Right ventricle myocardium inferior (tissue), 1 donor: ENCODE data around the gene MS4A6E. TPM values are rescaled to one million over a fixed set of nuclear protein-coding genes. Genes with fewer than 3 reads are reported as not detected.
"Not testable (repeated sequence)": the region's sequence is repeated elsewhere in the genome, so short reads cannot be mapped to it uniquely, and the experiment has no call there.

Experiments
- ATAC-seq: fragments of 200-7000 bp; cut with Tn5 transposase; one replicate; pipeline ENCODE4 v1.9.1; 2020; ENCODE audit warnings: mild to moderate bottlenecking, moderate library complexity
- DNase-seq: peaks from one replicate; pipeline ENCODE4 v3.0.0; 2021; ENCODE audit errors: missing footprints
- intact Hi-C: fragments of 100-400 bp; cut with DNase I; formaldehyde crosslinking; loops from one replicate; pipeline ENCODE4 v1.11.0; 2022
- total RNA-seq: library from RNA; stranded (reverse); fragmentation: NEBNext Ultra II Directional; extraction: Animal tissue kit (Norgen Biotek cat#: 25700); gene quantifications from one replicate; pipeline ENCODE4 v1.2.1, GENCODE V29; 2021
- donor health status: DM: no; HTN: yes; CAD: no; lungs with severe emphysema.

MS4A6E gene
- total RNA-seq, 1 donor from 2014 or later: not detected

DNA sequence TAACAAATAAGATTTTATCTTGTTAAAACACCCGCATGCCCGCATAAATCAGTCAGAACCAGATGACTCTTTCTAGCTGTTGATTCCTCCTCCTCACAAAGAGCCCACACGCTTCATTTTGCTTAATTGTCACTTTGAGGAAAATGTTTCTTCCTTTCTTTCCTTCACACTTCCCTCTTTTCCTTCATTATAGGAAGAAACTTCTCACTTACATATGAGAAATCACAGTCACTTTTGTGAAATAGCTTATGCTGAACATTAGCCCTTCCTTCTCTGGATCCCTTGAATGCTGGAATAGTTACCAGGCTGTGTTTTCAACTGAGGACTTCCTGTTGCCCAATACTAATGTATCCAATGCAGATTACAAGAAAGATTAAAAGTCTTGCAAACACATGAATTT lies 5.8 kb downstream of the MS4A6E start:
- ATAC-seq (peak; percentile 48), DNase-seq (no peak)
- intact Hi-C loops: no loop called here

DNA sequence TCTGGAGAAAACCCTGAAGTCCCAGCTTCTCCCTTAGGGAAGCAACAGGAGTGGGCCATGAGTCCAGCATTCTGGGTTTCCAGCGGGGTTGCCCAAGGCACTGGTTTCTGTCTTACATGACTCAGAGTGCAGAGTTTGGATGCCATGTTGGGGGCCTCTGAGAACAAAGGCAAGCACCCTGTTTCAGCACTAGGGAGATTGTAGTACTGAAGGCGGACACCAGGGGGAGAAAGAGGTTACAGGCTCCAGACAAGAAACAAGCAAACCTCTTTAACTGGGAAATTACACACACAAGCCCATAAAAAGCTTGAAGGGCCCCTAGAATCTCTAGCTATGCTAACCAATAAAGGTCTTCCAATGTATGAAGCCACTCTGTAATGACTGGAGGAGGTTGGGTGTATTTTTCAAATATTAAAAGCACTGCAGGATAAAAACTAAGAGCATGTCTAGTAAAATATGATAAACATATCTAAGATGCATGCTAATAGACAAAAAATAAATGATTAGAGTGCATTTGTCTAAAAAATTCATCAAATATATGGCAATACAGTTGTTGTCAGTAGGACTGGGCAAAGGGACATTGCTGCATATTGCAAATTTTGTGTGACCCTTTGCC lies 7.1 kb downstream of the MS4A6E start:
- intact Hi-C loops: no loop called here
- ATAC-seq (no peak), DNase-seq (no peak)

DNA sequence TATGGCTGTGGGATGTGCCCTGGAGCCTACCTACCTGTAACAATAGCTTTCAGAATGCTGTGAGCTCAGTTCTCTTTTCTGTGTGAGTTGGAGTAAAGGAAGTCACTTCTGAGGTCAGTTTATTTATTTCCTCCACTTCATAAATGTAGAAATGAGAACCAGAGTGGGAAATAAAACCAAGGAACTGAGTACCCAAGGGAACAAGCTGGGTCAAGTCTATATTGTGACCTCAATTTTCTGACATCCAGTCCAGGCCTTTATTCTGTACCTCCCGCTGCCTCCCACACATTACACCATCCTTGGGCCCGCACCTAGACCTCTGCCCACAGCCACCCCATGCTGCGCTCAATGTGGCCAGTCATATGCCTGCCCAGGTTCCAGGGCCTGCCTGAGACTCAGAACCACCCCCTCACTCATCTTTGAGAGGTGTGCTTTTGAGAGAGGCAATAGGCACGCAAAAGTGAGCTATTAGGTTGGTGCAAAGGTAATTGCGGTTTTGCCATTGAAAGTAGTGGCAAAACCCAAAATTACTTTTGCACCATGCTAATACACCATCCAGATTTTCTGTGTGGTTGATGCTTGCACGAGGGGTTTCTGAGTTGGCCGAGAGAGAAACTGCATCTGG lies 9.8 kb downstream of the MS4A6E start:
- DNase-seq (no peak), ATAC-seq (no peak)
- intact Hi-C loops: no loop called here

DNA sequence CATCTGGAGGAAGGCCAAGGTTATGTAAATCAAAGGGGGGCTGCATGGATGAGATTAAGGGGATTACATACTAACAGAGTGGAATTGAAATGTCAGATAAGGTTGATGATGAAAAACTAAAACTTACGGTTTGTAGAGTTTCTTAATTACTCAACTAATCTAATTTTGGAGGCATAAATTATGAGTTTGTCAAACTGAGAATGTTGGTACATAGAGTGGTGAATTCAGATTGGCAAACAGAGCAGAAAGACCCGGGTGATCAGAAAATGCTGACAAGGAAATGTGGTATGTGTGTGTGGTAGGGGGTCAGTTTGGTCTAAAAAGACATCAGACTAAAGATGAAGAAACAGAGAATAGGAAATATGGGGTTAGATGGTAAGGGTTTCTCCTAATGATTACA lies 11.0 kb downstream of the MS4A6E start:
- intact Hi-C loops: no loop called here
- no peak for DNase-seq
- no peak for ATAC-seq

DNA sequence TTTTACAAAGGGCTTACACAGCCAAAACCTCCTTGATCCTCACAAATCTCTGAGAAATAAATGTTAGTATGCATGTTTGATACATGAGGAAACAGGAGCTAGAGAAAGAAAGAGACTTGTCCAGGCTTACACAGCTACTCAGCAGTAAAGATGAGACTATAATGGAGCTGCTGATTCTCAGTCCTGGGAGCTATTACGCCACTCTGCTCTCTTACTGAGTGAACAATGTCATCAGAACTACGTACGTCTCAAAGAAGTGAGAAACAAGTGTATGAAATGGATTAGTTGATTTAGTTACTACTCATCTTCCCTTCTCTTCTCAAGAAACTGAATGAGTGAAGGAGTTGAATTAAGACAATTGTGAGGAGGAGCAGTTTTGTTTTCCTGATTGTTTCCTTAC lies 12.3 kb downstream of the MS4A6E start:
- ATAC-seq: no peak
- intact Hi-C loops: no loop called here
- DNase-seq: no peak

DNA sequence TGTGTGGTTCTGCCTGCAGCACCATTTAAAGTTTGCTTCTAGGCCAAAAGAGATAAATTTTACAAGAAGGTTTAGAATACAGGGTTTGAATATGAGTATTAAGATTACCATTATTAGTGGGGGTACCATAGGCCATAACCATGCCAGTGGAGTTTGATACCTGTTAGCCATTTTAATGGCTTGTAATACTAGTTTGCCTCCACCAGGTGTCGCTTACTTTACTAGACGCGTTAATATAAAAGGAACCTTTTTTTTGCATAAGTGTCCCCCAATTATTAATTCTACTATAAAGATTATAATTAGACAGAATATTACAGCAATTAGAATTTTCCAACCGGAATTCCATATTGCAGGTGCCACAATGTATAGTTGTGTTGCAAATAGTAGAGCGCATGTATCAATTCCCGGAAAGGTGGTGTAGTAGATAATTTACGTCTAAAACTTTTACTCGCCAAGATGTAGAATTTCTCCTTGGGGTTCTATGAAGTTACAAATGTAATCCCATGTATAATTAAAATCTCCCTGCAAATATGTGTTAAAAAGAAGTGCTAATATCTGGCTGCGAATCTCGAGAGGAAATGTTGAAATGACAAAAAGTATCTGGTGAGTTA lies 16.1 kb downstream of the MS4A6E start:
- intact Hi-C loops: no loop called here
- DNase-seq: no peak
- no peak for ATAC-seq

DNA sequence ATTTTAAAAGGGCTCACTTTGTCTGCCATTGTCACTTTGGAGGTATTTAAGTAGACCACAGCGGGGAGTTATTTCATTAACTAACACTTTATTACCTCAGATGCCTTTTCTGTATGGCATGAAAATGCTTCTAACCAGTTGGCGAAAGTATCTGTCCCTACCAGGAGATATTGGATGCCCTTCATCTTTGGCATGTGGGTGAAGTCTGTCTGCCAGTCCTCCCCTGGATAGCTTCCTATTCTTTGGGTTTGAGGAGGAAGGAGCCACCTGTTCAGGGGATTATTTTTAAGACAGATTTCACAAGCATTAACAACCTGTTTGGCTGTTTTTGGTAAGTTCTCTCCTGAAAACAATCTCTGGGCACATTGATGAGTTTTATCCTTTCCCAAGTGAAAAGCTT lies 17.1 kb downstream of the MS4A6E start:
- ATAC-seq: no peak
- no peak for DNase-seq
- intact Hi-C loops: no loop called here

DNA sequence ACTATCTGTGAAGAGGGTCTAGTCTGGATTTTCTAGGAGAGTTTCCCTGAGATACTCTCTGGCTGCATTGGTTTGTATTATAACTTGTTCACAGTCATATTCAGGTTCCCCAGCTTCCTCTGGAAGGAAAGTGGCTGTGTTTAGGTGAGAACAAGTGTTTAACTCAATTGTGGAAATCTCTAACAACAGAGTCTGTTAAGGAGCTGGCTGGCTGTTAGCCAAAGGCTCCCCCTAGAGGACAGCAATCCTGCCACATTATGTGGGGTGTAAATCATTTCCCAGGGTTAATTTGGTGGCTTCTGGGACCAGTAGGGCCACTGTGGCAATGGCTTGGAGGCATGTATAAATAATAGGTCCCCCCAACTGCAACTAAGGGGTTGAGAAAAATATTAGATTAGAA lies 18.4 kb downstream of the MS4A6E start:
- intact Hi-C loops: no loop called here
- ATAC-seq: no peak
- DNase-seq: no peak

DNA sequence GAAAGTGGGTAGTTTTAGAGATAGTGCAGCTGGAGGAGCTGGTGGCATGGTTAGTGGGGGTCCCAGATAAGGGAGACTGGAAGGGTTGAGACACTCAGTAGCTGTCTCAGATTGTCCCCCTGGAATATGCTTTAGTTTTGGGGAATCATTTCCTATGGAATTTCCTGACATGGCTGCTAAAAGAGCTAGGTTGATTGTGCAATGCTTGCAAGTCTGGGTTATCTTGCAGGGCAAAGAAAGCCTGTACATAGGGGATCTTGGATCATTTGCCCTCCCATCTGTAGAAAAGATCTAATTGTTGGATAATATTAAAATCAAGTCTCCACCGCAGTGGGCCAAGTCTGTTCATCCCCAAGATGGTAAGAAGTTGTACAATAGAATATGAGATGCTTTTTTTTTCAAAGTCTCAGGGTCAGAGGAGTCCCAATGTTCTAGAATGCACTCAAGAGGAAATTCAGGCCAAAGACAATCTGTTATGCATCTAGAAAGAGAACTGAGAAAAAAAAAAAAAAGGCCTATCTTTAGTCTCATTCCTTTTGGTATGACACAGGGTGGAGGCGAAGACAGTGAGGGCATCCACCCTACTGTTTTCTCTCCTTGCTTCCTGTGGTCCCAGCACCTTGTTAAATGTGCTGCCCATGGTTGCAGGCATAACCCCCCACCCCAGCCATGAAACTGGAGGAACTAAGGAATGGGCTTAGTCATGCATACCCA lies 20.2 kb downstream of the MS4A6E start:
- DNase-seq (no peak), ATAC-seq (no peak)
- intact Hi-C loops: no loop called here

DNA sequence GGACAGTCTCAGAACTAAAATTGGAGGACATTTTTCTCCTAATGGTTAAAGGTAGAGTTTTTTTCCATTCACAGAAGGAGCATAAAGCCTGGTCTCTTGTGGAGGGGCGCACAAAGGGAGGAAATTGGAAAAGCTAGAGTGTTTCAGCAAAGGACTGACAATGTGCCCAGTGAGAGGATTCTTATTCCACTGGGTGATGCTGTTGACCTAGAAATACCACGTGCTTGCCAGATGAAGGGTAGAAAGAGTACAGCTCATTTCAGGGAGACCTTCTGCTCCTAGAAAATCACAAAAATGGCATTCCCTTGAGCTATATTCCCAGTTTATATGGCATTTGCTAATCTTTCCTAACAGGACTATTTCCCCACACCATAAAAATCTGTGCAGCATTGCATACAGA lies 21.1 kb downstream of the MS4A6E start:
- DNase-seq (no peak), ATAC-seq (no peak)
- intact Hi-C loops: no loop called here

DNA sequence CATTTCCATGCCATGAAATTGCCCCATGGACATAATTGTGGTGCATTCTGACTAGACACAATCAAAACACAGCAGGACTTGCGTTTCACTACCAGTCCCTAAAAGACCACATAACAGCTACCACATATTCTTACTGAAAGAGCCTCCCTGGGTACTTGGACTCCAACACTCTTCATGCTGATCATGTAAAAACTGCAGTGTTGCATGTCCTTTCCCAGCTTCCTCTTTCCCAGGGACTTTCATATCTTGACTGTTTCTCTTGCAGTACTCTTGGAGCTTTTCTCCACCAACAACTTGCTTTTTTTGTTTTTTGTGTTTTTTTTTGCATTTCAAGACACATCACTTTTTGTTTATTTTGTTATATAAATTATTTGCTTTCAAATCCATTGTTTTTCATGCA lies 22.9 kb downstream of the MS4A6E start:
- no peak for DNase-seq
- intact Hi-C loops: no loop called here
- no peak for ATAC-seq

DNA sequence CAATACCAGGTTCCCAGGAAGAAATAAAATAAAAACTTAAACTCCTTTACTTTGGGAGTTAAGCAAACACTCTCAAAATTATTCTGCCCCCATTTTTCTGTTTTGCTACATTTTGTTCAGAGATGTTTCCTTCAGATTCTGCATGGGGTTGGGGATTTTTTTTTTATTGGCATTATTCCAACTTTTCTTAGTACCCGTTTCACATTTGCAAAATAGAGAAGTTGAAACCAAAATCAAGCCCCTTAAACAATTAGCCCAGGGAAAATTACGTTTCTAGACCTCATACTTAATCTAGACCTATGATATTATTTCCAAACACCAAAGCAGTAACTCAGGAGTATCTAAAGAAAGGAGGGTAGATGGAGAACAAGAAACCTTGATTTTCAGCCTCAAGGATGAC lies 30.7 kb downstream of the MS4A6E start:
- DNase-seq: no peak
- intact Hi-C loops: no loop called here
- ATAC-seq: no peak

DNA sequence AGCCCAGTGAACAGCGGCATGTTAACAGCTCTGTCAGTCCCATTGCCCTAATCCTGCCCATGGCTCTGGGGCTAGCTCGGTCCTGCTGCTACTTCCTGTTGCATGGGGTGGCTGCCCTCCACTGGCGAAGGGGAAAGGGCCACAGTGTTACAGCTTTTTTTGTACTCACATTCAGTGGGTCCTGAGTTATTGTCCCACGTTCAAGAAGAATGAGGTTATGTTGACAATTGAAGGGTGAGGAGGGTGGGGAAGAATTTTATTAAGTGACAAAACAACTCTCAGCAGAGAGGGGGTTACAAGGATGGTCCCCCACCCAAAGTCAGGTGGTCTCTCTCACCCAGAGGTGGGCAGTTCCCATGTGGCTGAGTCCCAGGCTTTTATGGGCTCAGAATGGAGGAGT lies 33.6 kb downstream of the MS4A6E start:
- DNase-seq (no peak), ATAC-seq (no peak)
- intact Hi-C loops: no loop called here

DNA sequence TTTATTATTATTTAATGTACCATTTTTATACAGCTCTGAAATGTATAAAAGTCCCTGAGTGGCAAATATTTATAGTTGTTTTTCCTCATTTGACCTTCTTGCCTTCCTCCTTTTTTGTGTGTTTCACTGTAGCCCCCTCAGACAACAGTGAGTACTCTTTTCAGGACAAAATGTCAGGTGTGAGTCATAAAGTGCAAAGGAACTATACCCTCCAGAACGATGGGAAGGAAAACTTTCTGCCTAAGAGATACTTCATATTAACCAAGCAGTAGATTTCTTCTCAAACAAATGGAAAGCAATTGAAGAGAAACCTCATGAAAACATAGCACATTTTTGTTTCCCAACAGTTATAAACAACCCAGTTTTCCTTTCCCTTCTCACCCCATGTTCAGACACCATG lies 35.2 kb downstream of the MS4A6E start:
- DNase-seq (no peak), ATAC-seq (no peak)
- intact Hi-C loops: no loop called here

DNA sequence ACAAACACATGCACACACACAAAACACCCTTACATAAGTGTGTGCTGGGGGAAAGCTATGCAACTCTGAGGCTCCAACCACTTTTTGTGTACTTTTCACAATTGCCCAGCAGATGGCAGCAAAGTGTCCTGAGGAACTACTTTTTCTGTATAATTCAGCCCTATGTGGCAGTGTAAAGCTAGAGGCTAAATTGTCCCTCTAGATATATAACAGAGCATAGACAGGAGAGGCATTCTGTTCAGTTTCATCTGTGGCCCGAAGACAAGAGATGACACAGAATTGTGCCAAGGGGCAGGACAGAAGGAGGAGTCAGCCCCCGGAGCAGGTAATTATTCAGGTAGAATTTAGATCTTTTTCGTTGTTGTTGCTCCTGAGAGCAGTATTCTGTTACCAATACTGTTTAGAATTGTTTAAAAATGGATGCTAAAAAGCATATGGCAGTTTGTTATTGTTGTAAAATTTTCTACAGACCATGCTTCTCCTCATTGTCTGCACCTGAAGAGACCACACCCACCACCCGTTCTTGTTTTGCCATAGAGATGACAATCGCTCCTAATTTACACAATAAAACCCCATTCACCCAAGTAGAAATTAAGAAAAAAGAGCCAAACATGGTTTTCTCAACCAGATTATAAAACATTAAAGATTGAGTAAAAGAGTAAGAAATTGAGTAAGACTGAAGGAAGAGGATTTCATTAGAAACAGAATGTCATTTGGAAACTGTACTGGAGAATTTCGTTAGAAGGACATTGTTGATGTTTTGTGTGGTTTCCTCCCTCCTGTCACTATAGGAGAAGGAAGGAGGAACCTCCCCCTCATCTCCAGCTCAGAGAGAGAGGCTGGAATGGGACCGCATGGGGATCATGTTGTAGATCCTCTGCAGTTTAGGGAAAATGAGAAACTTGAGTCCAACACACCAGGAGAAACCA lies 36.8 kb downstream of the MS4A6E start:
- DNase-seq (no peak), ATAC-seq (peak; percentile 75)
- intact Hi-C loops: no loop called here

DNA sequence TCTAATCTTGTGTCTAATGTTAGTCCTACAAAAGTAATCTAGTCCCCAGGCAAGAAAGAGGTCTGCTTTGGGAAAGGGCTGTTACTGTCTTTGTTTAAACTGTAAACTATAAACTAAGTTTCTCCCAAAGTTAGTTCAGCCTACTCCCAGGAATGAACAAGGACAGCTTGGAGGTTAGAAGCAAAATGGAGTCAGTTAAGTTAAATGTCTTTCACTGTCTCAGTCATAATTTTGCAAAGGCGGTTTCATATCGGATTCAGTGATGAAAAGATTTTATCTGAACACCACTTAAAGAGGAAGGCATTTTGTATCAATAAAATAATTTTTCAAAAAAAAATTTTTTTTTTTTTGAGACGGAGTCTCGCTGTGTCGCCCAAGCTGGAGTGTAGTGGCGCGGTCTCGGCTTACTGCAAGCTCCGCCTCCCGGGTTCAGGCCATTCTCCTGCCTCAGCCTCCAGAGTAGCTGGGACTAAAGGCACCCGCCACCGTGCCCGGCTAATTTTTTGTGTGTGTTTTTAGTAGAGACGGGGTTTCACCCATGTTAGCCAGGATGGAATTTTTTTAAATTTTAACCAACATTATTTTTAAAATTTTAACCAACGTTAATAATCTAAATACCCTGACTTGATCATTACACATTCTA lies 39.3 kb downstream of the MS4A6E start:
- ATAC-seq, DNase-seq, intact Hi-C loops: not testable (repeated sequence)

DNA sequence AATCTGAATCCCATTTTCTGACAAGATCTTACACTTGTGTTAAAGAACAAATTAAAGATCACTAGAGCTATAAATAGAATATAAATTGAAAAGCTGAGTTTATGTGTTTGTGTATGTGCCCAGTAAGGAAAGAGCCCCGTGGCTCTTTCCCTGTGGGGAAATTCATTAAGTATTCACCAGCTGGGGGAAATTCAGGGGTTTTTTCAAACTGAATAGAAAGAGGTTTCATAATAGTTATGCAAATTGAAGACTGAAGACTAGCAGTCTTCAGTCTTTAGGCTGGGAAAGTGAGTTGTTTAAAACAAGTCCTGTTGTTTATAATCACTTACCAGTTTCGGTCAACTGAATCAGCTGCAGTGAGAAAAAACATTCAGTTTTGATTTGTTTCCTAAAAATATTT lies 40.0 kb downstream of the MS4A6E start:
- ATAC-seq: no peak
- DNase-seq: no peak
- intact Hi-C loops: no loop called here

DNA sequence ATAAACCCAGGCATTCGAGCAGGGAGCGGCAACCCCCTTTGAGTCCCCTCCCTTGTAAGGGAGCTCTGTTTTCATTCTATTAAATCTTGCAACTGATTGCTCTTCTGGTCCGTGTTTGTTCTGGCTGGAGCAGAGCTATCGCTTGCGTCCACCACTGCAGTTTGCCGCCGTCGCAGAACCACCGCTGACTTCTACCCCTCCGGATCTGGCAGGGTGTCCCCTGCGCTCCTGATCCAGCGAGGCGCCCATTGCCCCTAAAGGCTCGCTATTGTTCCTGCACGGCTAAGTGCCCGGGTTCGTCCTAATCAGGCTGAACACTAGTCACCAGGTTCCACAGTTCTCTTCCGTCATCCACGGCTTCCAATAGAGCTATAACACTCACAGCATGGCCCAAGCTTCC lies 40.8 kb downstream of the MS4A6E start:
- ATAC-seq (no peak), DNase-seq (no peak)
- intact Hi-C loops: no loop called here
